WTC11 (cell line): ENCODE results near the gene ARHGEF10L. TPM values are rescaled to one million over a fixed set of nuclear protein-coding genes. Genes with fewer than 3 reads are reported as not detected.

Experiments used
- ATAC-seq: fragments of 200-7000 bp; cut with Tn5 transposase; 2 replicates; pipeline ENCODE4 v1.10.0; 2021; ENCODE audit warnings: mild to moderate bottlenecking, moderate library complexity
- CTCF ChIA-PET: fragments of 300-600 bp; sonication (Branson Sonifier 250); formaldehyde crosslinking; loops from one replicate; lab custom pipeline; 2021; ENCODE audit warnings: antibody characterized with exemption; lab: Charles Lee
- POLR2A ChIA-PET: fragments of 350-600 bp; sonication (Branson Sonifier 250); formaldehyde crosslinking; loops from one replicate; lab custom pipeline; 2021; ENCODE audit warnings: antibody characterized with exemption; lab: Charles Lee
- DNase-seq: peaks from one replicate; pipeline ENCODE4 v3.0.0; 2021; ENCODE audit warnings: low spot score
- H3K27ac Mint-ChIP-seq: 2 replicates; pipeline ENCODE4 v1.8.0; 2021; ENCODE audit warnings: mixed read lengths
- H3K27me3 Mint-ChIP-seq: 2 replicates; pipeline ENCODE4 v1.8.0; 2021; ENCODE audit warnings: low read depth, mild to moderate bottlenecking, moderate library complexity, mixed read lengths
- H3K36me3 Mint-ChIP-seq: 2 replicates; pipeline ENCODE4 v1.8.0; 2021; ENCODE audit warnings: mixed read lengths
- H3K4me1 Mint-ChIP-seq: 2 replicates; pipeline ENCODE4 v1.8.0; 2022; ENCODE audit warnings: mixed read lengths
- H3K4me3 Mint-ChIP-seq: 2 replicates; pipeline ENCODE4 v1.8.0; 2021; ENCODE audit warnings: mild to moderate bottlenecking, moderate library complexity, mixed read lengths
- H3K9me3 Mint-ChIP-seq: 2 replicates; pipeline ENCODE4 v1.8.0; 2021; ENCODE audit warnings: mixed read lengths
- ATF2 ChIP-seq: sonication (generic); formaldehyde crosslinking; IDR thresholded peaks from 2 replicates; pipeline ENCODE4 v1.8.1; 2022; ENCODE audit warnings: low read depth, missing genetic modification reagents, borderline replicate concordance
- CDX4 ChIP-seq: fragments of 250-450 bp; sonication (Bioruptor Pico); IDR thresholded peaks from 2 replicates; pipeline ENCODE4 v1.9.0; 2021; ENCODE audit warnings: moderate library complexity, mild to moderate bottlenecking, inconsistent platforms, borderline replicate concordance
- CREM ChIP-seq: sonication (generic); formaldehyde crosslinking; IDR thresholded peaks from 2 replicates; pipeline ENCODE4 v1.8.1; 2022; ENCODE audit warnings: mild to moderate bottlenecking, missing genetic modification reagents, moderate library complexity
- E2F1 ChIP-seq: sonication (generic); formaldehyde crosslinking; IDR thresholded peaks from 2 replicates; pipeline ENCODE4 v1.8.0; 2022; ENCODE audit warnings: mild to moderate bottlenecking, missing genetic modification reagents
- ELF4 ChIP-seq: sonication (generic); formaldehyde crosslinking; IDR thresholded peaks from 2 replicates; pipeline ENCODE4 v1.8.1; 2022; ENCODE audit warnings: low read depth, mild to moderate bottlenecking, moderate library complexity, missing genetic modification reagents
- ERG ChIP-seq: fragments of 250-450 bp; sonication (Bioruptor Pico); IDR thresholded peaks from 2 replicates; pipeline ENCODE4 v1.8.0; 2021; ENCODE audit warnings: mild to moderate bottlenecking
- FOXK1 ChIP-seq: sonication (generic); formaldehyde crosslinking; IDR thresholded peaks from 2 replicates; pipeline ENCODE4 v1.8.0; 2022; ENCODE audit warnings: mild to moderate bottlenecking, moderate library complexity, missing genetic modification reagents
- GRHL2 ChIP-seq: fragments of 250-450 bp; sonication (Bioruptor Pico); IDR thresholded peaks from 2 replicates; pipeline ENCODE4 v1.8.0; 2022; ENCODE audit warnings: mild to moderate bottlenecking, moderate library complexity; ENCODE audit not compliant: insufficient replicate concordance, severe bottlenecking
- HMGA2 ChIP-seq: fragments of 250-450 bp; sonication (Bioruptor Pico); IDR thresholded peaks from 2 replicates; pipeline ENCODE4 v1.4.0; 2021; ENCODE audit warnings: mild to moderate bottlenecking, moderate library complexity
- IRF2 ChIP-seq: sonication (generic); formaldehyde crosslinking; IDR thresholded peaks from 2 replicates; pipeline ENCODE4 v1.8.0; 2022; ENCODE audit warnings: low read depth, missing genetic modification reagents, borderline replicate concordance
- JUN ChIP-seq: sonication (generic); formaldehyde crosslinking; IDR thresholded peaks from 2 replicates; pipeline ENCODE4 v1.8.0; 2023; ENCODE audit warnings: mild to moderate bottlenecking, missing genetic modification reagents
- KAT7 ChIP-seq: sonication (generic); formaldehyde crosslinking; IDR thresholded peaks from 2 replicates; pipeline ENCODE4 v1.8.1; 2023; ENCODE audit warnings: missing genetic modification reagents, mild to moderate bottlenecking, borderline replicate concordance
- MYBL2 ChIP-seq: sonication (generic); formaldehyde crosslinking; IDR thresholded peaks from 2 replicates; pipeline ENCODE4 v1.8.1; 2023; ENCODE audit warnings: mild to moderate bottlenecking, moderate library complexity, missing genetic modification reagents
- NFYB ChIP-seq: sonication (generic); formaldehyde crosslinking; conservative IDR thresholded peaks from 2 replicates; pipeline ENCODE4 v1.8.0; 2022; ENCODE audit warnings: low read depth, missing genetic modification reagents
- NR1H2 ChIP-seq: sonication (generic); formaldehyde crosslinking; IDR thresholded peaks from 2 replicates; pipeline ENCODE4 v1.9.0; 2021; ENCODE audit warnings: mild to moderate bottlenecking, moderate library complexity, missing genetic modification reagents
- NR3C1 ChIP-seq: sonication (generic); formaldehyde crosslinking; conservative IDR thresholded peaks from 2 replicates; pipeline ENCODE4 v1.8.1; 2023; ENCODE audit warnings: low read depth, mild to moderate bottlenecking, missing genetic modification reagents
- PRRX2 ChIP-seq: fragments of 250-450 bp; sonication (Bioruptor Pico); IDR thresholded peaks from 2 replicates; pipeline ENCODE4 v1.8.0; 2021; ENCODE audit warnings: mild to moderate bottlenecking
- RELA ChIP-seq: sonication (generic); formaldehyde crosslinking; IDR thresholded peaks from 2 replicates; pipeline ENCODE4 v1.8.1; 2022; ENCODE audit warnings: missing genetic modification reagents, mild to moderate bottlenecking, borderline replicate concordance
- SMAD3 ChIP-seq: sonication (generic); formaldehyde crosslinking; IDR thresholded peaks from 2 replicates; pipeline ENCODE4 v1.8.0; 2022; ENCODE audit warnings: missing genetic modification reagents, mild to moderate bottlenecking, borderline replicate concordance
- USF1 ChIP-seq: sonication (generic); formaldehyde crosslinking; IDR thresholded peaks from 2 replicates; pipeline ENCODE4 v1.8.0; 2022; ENCODE audit warnings: mild to moderate bottlenecking, missing genetic modification reagents
- ZMAT4 ChIP-seq: fragments of 250-450 bp; sonication (Bioruptor Pico); IDR thresholded peaks from 2 replicates; pipeline ENCODE4 v1.9.0; 2021; ENCODE audit warnings: mild to moderate bottlenecking
- ZNF121 ChIP-seq: sonication (generic); formaldehyde crosslinking; IDR thresholded peaks from 2 replicates; pipeline ENCODE4 v1.8.0; 2023; ENCODE audit warnings: missing genetic modification reagents
- ZNF512 ChIP-seq: sonication (generic); formaldehyde crosslinking; IDR thresholded peaks from 2 replicates; pipeline ENCODE4 v1.8.1; 2022; ENCODE audit warnings: missing genetic modification reagents, borderline replicate concordance
- ZNF671 ChIP-seq: fragments of 250-450 bp; sonication (Bioruptor Pico); IDR thresholded peaks from 2 replicates; pipeline ENCODE4 v1.8.0; 2021; ENCODE audit warnings: mild to moderate bottlenecking
- total RNA-seq: library from RNA; stranded (reverse); gene quantifications from 3 replicates; pipeline ENCODE4 v1.2.3, GENCODE V29; 2021

ARHGEF10L gene
- total RNA-seq, 1 experiment from 2014 or later = 34.4 TPM

GRCh38 chr1:17646444-17647280 is 107.2 kb downstream of the ARHGEF10L start:
- peak; percentile 38 for DNase-seq
- Mint-ChIP-seq H3K4me1 (no peaks in the 10 kb centered on the region), H3K36me3 (peaks cover 7% of the 10 kb centered on the region), H3K27me3 (no peaks in the 10 kb centered on the region), H3K27ac (peak overlapping the region; percentile 28), H3K4me3 (no peak overlapping the region), H3K9me3 (no peaks in the 10 kb centered on the region)
- ChIA-PET POLR2A (no interaction called here), CTCF (interaction anchor here (0.6 to 2.0 kb wide), 8 partner anchors 15 to 152 kb away, joined by 3 to 9 read pairs (median 4); no protein-coding TSS in a partner anchor)
- no peak for TF ChIP-seq ZMAT4 (CRISPR knock-in tag)
- TF ChIP-seq NFYB (CRISPR knock-in tag) = no peak
- no peak for TF ChIP-seq HMGA2 (CRISPR knock-in tag)
- no peak for TF ChIP-seq ZNF512 (CRISPR knock-in tag)
- TF ChIP-seq FOXK1 (CRISPR knock-in tag) = no peak
- no peak for TF ChIP-seq ATF2 (CRISPR knock-in tag)
- TF ChIP-seq ELF4 (CRISPR knock-in tag) = no peak
- no peak for TF ChIP-seq RELA
- no peak for TF ChIP-seq GRHL2 (CRISPR knock-in tag)
- no peak for TF ChIP-seq ZNF121
- peak; percentile 69 for ATAC-seq

- Mint-ChIP-seq H3K36me3 (peaks cover 7% of the 10 kb centered on the region), H3K4me1 (no peaks in the 10 kb centered on the region), H3K9me3 (no peaks in the 10 kb centered on the region), H3K4me3 (no peak overlapping the region), H3K27ac (no peak overlapping the region), H3K27me3 (no peaks in the 10 kb centered on the region)
- ATAC-seq = no peak
- DNase-seq = no peak
- ChIA-PET CTCF (interaction anchor here (1.1 to 2.9 kb wide), 2 partner anchors 13 to 42 kb away, joined by 3 to 16 read pairs; no protein-coding TSS in a partner anchor), POLR2A (no interaction called here)
- TF ChIP-seq E2F1 (CRISPR knock-in tag) (no peak), CREM (CRISPR knock-in tag) (no peak), SMAD3 (no peak), NR3C1 (CRISPR knock-in tag) (no peak), USF1 (CRISPR knock-in tag) (no peak), IRF2 (CRISPR knock-in tag) (no peak), MYBL2 (CRISPR knock-in tag) (no peak), ERG (CRISPR knock-in tag) (no peak), ZNF671 (CRISPR knock-in tag) (no peak), PRRX2 (no peak), JUN (CRISPR knock-in tag) (no peak), CDX4 (CRISPR knock-in tag) (no peak), KAT7 (CRISPR knock-in tag) (no peak), NR1H2 (no peak), HMGA2 (CRISPR knock-in tag) (no peak)
These were observed 109.1 kb downstream of the ARHGEF10L start for GRCh38 chr1:17648457-17649145.
